AG09309 (cell line): Measurements from ENCODE around the gene WRAP73.
A peak's percentile ranks its signal among the peaks of the same experiment; 100 is the strongest.

ENCODE experiments used
- DNase-seq: peaks from one replicate; pipeline ENCODE4 v3.0.0-alpha.2; 2010; ENCODE audit warnings: low read depth
- H3K4me3 ChIP-seq: 2 replicates; pipeline ENCODE4 v1.5.1; 2011; ENCODE audit warnings: mild to moderate bottlenecking, low read depth, low read length, moderate library complexity; ENCODE audit not compliant: control insufficient read depth
- TF ChIP-seq, protein P1 (sequence below): IDR thresholded peaks from 2 replicates; pipeline ENCODE4 v1.5.1; 2011; ENCODE audit warnings: mild to moderate bottlenecking, low read depth, low read length, inconsistent platforms; ENCODE audit not compliant: insufficient read depth, control insufficient read depth; ENCODE audit errors: missing control alignments

The WRAP73 gene

DNA sequence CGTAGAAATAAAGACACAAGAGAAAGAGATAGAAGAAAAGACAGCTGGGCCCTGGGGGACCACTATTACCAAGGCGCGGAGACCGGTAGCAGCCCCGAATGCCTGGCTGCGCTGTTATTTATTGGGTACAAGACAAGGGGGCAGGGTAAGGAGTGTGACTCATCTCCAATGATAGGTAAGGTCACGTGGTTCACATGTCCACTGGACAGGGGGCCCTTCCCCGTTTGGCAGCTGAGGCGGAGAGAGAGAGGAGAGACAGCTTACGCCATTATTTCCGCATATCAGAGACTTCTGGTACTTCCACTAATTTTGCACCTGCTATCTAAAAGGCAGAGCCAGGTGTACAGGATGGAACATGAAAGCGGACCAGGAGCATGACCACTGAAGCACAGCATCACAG is 29.2 kb downstream of the WRAP73 start:
- DNase-seq = no peak
- H3K4me3 ChIP-seq = no peak overlapping the region
- TF ChIP-seq, protein P1, sequence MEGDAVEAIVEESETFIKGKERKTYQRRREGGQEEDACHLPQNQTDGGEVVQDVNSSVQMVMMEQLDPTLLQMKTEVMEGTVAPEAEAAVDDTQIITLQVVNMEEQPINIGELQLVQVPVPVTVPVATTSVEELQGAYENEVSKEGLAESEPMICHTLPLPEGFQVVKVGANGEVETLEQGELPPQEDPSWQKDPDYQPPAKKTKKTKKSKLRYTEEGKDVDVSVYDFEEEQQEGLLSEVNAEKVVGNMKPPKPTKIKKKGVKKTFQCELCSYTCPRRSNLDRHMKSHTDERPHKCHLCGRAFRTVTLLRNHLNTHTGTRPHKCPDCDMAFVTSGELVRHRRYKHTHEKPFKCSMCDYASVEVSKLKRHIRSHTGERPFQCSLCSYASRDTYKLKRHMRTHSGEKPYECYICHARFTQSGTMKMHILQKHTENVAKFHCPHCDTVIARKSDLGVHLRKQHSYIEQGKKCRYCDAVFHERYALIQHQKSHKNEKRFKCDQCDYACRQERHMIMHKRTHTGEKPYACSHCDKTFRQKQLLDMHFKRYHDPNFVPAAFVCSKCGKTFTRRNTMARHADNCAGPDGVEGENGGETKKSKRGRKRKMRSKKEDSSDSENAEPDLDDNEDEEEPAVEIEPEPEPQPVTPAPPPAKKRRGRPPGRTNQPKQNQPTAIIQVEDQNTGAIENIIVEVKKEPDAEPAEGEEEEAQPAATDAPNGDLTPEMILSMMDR = no peak

DNA sequence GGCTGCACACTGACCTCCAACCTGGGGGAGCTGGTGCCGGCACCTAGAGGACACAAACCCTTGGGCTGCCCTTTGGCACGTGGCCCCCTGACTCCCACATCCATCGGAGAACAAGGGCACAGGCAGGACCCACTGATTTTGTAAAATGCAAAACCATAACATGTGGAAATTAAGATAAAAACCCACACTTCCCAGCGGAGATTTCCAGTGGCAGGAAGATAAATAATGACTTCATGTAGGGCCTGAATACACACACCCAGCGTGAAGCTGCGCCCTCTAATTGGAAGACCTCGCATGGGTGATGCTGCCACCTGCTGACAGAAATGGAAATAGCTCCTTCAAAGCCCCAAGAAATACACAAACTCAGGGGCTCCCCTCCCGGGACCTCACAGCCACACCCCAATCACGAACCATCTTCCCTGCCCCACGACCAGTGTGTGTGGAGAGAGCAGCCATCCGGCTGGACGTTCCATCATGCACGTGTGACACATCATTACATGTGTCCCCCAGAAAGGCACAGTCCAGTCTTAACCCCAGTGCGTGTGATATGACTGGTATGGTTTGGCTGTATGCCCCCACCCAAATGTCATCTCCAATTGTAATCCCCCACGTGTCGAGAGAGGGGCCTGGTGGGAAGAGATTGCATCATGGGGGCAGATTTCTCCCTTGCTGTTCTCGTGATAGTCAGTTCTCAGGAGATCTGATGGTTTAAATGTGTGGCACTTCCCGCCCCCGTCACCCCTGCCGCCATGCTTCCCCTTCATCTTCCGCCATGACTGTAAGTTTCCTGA is 30.8 kb downstream of the WRAP73 start:
- H3K4me3 ChIP-seq = no peak overlapping the region
- TF ChIP-seq, protein P1 = peak; percentile 87
- peak; percentile 43 for DNase-seq

DNA sequence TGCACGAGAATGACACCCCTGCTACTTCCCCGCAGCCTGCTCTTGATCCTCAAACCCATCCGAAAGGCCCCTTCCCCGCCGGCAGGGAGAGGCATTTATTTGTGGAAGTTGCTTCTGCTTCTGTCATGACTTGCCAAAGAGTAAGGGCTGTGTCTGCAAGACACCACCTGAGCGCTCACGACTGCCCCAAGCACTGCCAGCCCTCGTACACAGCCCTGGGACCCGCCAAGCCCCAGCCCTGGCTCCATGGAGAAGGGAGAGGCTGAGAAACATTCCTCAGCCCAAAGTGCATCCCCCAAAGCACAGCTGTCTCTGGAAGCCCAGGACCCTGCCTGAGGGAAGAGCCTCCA is 31.4 kb downstream of the WRAP73 start:
- TF ChIP-seq, protein P1 = no peak

DNA sequence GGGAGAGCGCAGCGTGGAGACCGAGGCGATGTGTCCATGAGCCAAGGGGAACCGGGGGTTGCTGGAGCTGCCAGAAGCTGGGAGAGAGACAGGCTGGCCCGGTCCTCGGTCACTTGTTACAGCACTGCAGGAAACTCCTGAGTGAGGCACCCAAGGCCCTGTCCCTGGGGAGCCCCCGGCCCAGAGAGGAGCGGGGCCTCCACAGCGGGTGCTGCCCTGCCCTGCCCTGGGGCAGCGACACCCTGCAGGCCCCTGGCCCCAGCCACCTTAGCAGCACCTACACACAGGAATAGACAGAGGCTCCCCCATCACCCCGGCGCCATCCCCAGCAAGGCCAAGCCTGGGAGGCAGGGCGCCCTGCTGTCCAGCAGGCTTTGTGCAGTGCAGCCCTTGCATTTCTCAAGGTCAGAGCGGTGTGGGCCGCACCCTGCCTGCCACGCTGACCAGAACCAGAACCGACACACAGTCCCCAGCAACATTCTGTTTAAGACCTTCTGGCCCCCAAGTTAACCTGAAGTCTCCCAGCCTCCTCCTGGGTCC is 32.0 kb downstream of the WRAP73 start:
- TF ChIP-seq, protein P1 = no peak
- no peak overlapping the region for H3K4me3 ChIP-seq
- no peak for DNase-seq

More for the DNA sequence above, 31.4 kb downstream of the WRAP73 start:
- no peak for DNase-seq
- no peak overlapping the region for H3K4me3 ChIP-seq

DNA sequence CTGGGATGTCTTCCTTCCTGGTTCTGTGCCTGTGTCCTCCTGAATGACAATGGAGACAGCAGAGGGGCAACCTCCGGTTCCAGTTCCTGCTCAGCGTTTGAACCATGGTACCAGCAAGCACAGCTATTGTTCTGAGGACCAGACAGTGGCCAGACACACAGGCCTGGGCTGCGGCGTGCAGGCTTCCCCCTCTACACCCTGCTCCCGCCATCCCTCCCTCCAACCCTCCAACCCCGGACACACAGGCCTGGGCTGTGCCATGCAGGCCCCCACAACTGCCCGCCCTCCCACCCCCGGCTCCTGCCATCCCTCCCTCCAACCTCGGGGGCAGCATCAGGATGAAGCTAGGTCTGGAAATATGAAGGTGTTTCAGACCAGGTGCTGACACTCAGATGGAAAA is 33.0 kb downstream of the WRAP73 start:
- TF ChIP-seq, protein P1 = no peak
- H3K4me3 ChIP-seq = no peak overlapping the region
- DNase-seq = no peak

DNA sequence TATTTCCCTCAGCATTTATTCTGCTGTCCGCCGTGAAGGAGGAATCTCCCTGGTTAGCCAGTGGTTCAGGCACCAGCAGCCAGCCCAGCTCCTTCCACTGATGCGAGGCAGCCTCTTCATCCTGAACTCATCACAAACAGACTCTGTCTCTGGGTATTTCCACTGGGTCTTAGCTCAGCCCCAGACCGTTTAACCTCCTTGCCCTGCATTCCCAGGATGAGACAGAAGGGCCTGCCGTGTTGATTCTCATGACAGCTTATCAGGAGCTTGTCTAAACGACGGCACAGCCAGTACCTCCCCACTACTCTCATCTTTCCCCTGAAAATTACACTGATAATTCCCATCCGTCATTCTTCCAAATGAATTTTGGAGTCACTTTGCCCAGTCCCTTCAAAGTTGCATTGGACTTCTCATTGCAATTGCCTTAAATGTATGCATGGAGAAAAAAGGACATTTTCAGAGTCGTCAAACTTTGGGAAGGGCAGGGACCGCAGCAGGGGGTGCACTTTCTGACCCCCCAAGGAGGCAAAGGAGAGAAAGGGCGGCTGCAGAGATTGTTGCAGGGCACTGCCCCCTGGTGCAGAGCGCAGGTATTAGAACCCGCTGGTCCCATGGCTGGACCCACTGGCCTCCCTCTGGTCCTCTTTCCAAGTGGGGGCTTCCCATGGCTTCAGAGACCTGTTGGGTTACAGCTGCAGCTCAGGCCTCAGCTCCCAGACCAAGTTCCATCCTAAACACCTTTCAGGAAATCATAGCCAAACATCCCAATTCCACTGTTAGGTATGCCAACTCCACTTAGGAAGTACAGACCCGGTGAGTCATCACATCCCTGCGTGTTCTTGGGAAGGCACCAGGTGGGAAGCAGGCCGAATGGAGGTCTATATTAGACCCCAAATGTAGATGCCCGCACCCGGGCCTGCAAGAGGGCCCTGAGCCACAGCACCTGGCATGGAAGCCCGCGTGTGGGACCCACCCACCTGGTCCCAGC is 34.9 kb downstream of the WRAP73 start:
- TF ChIP-seq, protein P1 = peak; percentile 81
- no peak overlapping the region for H3K4me3 ChIP-seq
- no peak for DNase-seq
